GM18519 (cell line): ENCODE results near the gene AGRN.
"Not testable (repeated sequence)": the region's sequence is repeated elsewhere in the genome, so short reads cannot be mapped to it uniquely, and the experiment has no call there.

Experiments
- ATAC-seq: cut with Tn5 transposase; IDR thresholded peaks from one replicate; pipeline ENCODE4 v1.9.1; 2021; ENCODE audit warnings: mild to moderate bottlenecking, moderate library complexity; ENCODE audit not compliant: unreplicated experiment, low FRiP score

AGRN gene

DNA sequence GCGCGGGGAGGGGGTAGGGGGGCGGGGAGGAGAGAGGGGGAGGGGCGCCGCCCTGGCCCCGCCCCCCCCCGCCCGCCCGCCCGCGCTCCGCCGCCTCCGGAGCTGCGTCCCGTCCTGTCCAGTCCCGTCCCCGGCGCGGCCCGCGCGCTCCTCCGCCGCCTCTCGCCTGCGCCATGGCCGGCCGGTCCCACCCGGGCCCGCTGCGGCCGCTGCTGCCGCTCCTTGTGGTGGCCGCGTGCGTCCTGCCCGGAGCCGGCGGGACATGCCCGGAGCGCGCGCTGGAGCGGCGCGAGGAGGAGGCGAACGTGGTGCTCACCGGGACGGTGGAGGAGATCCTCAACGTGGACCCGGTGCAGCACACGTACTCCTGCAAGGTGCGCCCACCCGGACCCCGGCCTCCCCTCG is at the start of gene AGRN:
TSS of gene AGRN (plus strand) at position 121 of the 405 bp plus-strand sequence. CDS start at position 174, 53 bp downstream.
- peak; percentile 19 for ATAC-seq

DNA sequence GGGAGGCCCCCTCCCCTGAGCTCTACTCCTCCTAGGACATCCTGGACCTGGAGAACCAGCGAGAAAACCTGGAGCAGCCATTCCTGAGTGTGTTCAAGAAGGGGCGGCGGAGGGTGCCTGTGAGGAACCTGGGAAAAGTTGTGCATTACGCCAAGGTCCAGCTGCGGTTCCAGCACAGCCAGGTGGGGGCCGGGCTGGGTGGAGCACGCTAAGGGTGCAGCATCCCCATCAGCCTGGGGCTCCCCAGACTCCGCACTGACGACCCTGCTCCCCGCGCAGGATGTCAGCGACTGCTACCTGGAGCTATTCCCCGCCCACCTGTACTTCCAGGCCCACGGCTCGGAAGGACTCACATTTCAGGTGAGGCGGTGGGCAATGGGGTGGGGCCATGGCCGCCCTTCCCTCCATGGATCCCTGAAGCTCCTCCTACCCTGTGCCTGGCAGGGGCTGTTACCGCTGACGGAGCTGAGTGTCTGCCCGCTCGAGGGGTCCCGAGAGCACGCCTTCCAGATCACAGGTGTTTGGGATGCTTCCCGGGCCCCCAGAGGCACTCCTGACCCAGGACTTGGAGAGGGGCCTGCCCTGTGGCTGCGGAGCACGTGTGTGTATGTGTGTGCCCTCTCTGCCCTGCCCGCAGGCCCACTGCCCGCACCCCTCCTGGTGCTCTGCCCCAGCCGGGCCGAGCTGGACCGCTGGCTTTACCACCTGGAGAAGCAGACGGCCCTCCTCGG is 49.5 kb upstream of the AGRN start:
- ATAC-seq, result no peak

DNA sequence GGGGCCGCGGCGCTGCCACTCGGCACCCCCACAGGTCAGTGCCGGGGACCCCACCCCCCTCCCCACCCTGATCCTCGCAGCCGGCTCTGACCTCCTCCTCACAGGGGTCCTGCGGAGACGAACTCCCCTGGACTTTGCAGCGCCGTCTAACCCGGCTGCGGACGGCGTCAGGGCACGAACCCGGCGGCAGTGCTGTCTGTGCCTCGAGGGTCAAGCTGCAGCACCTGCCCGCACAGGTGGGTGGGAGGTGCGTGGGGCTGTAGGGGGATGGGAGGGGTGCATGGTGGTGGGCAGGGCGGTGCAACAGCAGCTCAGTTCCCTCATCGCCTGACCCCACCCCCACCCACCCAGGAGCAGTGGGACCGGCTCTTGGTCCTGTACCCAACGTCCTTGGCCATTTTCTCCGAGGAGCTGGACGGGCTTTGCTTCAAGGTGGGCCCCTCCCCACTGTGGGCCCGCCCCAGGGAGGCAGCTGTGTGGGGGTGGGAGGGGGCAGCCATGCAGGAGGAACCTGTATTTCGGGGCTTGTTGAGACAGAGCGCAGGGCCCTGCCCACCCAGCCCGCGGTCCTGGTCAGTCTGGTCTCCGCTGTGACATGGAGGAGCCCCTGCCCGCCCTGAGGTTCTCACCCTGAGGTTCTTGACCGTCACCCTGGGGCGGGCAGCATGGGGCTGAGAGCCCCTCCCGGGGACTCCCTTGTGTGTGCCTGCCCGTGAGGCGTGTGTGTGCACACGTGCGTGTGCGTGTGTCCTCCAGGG is 48.8 kb upstream of the AGRN start:
- ATAC-seq, result no peak

DNA sequence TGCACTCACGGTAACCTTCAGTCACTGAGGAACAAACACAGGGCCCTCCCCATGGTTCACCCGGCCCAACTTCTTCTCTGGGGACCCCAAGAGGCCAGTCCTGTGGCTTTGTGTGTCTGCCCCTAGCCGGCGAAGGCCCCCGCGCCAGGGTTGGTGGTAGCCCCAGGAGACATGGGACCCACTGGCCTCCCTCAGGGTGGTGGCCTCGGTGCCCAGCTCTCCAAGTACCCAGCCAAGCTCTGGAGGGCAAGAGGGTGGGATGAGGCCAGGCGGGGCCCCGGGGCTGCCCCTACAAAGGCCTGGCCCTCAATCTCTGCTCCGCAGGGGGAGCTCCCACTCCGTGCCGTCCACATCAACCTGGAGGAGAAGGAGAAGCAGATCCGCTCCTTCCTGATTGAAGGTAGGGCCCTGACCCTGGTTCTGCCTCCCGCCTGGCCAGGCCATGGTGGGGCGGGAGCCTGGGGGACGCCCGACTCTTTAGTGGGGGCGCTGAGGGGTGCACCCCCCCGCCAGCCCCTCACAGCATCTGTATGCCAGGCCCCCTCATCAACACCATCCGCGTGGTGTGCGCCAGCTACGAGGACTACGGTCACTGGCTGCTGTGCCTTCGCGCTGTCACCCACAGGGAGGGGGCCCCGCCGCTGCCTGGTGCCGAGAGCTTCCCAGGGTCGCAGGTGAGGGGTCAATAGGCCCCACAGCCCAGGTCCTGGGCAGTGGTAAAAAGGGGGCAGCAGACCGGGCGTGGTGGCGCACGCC is 48.0 kb upstream of the AGRN start:
- no peak for ATAC-seq

DNA sequence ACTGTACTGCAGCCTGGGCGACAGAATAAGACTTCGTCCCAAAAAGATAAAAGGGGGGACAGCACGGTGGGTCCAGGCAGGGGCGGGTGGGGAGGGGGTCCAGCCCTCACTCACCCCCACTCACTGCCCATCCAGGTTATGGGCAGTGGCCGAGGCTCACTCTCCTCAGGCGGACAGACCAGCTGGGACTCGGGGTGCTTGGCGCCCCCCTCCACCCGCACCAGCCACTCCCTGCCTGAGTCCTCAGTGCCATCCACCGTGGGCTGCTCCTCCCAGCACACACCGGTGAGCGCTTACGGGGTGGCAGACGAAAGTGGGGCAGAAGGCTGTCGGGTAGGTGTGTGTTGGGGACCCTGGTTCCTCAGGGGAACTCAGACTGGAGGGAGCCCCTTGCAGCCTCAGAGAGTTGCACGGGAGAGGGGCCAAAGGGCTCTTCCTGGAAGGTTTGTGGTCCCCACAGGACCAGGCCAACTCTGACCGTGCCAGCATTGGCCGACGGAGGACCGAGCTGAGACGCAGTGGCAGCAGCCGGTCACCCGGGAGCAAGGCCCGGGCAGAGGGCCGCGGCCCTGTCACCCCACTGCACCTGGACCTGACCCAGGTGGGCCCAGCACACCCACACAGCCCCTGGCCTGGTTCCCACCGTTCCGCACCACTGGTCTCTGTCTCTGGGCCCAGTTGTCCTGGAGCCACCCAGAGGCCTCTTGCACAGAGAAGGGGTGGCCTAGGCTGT is 47.0 kb upstream of the AGRN start:
- no peak for ATAC-seq

DNA sequence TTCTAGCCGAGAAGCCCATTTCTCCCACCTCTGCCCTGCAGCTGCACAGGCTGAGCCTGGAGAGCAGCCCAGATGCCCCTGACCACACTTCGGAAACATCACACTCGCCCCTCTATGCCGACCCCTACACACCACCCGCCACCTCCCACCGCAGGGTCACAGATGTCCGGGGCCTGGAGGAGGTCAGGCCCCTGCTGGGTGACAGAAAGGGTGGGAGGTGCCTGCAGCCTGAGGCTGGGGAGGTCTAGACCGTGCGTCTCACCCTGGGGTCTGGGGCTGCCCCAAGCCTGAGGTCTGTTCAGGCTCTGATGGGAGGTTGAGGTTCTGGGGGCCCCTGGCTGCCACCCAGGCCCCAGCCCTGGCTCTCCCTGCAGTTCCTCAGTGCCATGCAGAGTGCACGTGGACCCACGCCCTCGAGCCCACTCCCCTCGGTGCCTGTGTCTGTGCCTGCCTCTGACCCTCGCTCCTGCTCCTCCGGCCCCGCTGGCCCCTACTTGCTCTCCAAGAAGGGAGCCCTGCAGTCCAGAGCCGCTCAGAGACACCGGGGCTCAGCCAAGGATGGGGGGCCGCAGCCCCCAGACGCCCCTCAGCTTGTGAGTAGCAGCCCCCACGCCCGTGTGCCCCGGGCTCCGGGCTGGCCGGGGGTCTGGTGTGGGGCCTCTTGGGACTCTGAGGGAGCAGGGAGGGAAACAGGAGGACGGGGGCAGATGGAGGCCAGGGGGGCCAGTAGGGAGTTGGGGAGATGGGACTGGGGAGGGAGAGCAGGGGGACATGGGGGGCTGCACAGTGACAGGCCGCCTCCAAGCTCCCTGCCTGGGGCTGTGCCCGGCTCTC is 46.2 kb upstream of the AGRN start:
- ATAC-seq, result no peak

DNA sequence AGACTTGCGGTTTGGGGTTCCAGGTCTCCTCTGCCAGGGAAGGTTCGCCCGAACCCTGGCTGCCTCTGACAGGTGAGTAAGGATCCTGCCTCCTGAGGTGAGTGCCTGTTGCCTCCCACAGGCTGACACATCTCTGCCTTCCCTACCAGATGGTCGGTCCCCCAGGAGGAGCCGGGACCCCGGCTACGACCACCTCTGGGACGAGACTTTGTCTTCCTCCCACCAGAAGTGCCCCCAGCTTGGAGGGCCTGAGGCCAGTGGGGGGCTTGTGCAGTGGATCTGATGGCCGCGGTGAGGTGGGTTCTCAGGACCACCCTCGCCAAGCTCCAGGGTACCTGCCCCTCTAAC is 45.7 kb upstream of the AGRN start:
- no peak for ATAC-seq

DNA sequence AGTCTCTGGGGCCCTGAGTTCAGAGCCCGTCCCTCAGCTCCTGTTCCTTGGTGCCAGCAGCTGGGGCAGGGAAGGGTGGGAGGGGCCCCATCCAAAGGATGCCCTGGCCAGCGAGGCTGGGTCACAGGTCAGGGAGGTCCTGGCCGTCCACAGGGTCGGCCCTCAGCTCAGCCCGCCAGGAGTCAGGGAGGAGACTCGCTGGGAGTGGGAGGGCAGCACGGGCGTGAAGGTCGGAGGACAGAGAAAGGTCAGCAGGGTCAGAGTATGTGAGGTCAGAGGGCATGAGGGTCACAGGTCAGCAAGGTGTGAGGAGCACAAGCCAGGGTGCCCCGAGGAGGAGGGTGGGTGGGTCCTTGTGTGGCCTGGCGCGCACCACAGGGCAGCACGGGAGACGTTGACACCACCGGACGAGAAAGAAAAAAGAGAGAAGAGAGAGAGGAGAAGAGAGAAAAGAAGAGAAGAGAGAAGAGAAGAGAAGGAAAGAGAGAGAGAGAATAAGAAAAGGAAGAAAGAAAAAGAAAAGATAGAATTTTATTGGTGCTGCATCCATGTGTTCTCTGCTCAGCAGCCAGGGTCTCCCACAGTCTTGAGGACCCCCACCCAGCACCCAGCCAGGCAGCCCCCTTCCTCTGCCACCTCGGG is 45.1 kb upstream of the AGRN start:
- ATAC-seq, result no peak

DNA sequence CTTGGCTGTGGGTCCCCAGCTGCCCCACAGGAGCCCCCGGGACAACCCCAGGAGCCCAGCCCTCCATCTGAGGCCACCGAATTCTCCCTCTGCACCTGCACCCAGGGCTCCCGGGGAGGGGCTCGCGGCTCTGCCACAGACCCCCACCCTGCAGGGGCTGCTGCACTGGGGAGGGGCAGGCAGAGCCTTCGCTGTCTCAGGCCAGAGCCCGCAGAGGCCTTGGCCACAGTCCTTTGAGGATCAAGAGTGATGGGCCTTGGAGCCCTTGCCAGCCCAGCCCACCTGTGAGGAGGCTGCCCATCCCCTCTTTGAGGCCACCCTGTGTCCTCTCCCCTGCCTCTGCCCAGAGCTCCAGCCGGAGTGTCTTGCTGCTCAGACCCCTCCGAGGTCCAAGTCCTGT is 44.6 kb upstream of the AGRN start:
- ATAC-seq, result no peak

DNA sequence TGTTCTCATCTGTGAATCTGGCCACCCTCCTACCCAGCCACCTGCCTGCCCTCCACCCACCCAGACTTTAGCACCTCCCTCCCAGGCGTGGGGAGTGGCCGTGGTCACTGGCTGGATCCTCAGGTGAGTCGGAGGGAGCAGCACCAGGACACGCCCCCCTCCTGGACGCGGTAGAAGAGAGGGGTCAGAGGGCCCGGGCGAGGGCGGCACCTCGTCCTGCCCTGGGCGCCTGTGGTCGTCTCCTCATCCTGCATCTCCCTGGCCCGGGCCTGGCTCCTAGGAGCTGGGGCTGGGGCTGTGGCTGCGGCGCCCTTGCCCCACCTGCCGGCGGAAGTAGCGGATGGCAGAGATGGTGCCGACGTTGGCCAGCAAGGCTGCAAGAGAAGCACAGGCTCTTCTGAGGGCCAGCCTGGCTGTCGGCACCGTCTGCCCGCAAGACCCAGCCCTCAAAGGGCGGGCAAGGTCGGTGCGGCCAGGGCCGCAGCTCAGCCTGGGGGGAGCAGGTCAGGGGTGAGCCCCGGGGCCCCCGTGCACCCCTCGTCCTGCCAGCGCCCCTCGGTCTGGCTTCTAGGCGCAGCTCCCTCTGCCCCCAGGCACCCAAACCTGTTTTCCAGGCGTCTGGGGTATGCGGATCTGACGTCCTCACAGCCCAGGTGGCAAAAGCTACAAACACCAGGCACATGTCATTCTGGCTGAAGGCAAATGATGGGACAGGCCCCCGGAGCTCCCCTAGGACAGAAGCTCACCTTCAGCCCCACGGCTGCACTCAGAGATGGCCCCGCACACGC is 43.8 kb upstream of the AGRN start:
- ATAC-seq, result no peak

DNA sequence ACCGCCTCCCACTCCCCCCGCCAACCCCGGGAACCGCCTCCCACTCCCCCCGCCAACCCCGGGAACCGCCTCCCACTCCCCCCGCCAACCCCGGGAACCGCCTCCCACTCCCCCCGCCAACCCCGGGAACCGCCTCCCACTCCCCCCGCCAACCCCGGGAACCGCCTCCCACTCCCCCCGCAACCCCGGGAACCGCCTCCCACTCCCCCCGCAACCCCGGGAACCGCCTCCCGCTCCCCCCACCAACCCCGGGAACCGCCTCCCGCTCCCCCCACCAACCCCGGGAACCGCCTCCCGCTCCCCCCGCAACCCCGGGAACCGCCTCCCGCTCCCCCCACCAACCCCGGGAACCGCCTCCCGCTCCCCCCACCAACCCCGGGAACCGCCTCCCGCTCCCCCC is 43.1 kb upstream of the AGRN start:
- not testable (repeated sequence) for ATAC-seq

DNA sequence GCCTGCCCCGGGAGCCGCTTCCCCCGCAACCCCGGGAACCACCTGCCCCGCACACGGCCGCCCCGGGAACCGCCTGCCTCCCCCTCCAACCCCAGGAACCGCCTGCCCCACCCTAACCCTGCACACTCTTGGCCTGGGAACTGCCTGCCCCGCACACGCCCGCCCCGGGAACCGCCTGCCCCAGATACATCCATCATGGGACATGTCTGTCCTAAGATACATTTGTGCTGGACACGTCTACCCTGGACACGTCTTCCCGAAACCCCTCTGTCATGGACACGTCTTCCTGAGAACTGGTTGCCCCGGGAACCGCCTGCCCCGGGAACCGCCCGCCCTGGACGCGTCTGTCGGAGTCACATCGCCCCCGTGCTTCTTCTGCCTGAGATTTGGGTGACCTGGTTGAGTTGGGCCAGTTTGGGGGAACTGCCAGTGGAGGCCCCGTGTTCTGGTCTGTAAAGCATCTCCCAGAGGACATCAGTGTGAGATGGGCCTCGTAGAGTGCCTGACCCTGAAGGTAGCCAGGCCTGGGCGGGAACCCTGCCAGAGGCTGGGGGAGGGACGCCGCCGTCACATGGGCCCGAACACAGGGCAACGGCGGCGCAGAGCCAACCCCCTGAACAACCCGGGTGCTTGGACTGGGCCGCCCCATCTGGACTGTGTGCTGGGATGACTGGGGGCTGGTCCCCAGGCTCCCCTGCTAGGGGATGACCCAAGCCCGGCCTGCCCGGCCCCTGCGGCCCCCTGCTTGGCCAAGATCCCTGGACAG is 41.7 kb upstream of the AGRN start:
- no peak for ATAC-seq

DNA sequence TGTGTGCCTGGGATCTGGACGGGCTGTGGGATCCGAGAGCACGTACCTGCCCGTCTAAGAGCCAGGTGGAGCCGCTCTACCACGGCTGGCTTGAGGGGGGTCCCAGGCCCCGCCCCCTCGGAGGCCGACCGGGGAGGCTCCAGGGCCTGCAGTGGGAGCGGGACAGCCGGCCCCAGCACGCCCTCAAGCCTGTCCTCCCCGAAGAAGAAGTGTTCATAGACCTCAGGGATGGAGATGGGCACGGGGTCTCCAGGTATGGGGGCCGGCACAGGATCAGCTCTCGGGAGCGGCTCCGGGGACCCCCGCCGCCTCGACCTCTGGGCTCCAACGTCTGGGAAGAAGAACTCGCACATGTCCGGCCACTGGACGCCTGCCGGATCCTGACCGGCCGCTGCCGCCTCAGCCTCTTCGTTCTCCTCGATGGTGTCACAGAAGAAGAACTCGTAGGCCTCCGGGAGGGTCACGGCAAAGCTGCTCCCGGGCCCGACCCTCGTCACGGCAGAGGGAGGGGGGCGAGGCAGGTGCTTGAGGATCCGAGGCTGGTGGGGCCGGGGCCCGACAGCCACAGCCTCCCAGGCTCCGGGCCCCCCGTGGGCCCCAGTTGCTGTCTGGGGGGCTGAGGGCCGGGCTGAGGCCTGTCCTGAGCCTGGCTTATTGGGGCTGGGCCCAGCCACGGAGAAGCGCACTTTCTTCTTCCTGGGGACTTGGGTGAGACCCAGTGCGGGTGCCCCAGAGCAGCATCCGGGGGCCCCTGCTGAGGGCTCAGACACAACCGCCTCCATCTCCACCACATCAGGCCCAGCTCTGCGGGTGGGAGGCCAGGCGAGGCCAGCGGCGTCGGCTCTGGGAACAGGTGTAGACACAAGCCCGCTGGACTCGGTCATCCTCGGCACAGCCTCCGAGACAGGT is 40.8 kb upstream of the AGRN start:
- no peak for ATAC-seq

DNA sequence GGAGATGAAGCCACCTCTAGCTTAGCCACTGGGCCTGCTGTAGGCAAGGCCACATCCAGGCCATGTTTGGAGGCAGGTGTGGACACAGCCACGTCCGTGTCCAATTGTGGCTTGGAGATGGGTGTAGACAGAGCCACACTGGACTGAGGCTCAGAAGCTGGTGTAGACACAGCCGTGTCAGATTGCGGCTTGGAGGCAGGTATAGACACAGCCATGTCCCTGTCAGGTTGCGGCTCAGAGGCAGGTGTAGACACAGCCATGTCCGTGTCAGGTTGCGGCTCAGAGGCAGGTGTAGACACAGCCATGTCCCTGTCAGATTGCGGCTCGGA is 40.2 kb upstream of the AGRN start:
- ATAC-seq, result no peak

DNA sequence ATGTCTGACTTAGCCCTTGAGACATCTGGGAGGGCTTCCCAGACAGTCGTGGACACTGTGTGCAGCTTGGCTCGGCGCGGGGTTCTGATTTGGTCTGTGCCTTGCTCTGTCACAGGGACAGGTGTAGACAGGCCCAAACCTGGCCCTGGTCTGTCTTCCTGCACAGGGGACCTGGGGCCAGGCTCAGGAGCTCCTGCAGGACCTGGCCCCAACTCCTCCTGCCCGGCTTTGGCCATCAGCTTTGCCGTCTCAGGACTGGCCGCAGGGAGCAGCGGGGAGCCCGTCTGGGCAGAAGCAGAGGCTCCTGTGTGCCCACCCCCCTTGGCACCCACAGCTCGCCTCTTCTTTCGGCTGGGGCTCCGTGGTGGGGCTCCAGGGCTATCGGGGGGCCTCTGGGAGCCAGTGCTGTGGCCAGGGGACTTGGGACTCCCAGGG is 39.8 kb upstream of the AGRN start:
- ATAC-seq, result no peak

DNA sequence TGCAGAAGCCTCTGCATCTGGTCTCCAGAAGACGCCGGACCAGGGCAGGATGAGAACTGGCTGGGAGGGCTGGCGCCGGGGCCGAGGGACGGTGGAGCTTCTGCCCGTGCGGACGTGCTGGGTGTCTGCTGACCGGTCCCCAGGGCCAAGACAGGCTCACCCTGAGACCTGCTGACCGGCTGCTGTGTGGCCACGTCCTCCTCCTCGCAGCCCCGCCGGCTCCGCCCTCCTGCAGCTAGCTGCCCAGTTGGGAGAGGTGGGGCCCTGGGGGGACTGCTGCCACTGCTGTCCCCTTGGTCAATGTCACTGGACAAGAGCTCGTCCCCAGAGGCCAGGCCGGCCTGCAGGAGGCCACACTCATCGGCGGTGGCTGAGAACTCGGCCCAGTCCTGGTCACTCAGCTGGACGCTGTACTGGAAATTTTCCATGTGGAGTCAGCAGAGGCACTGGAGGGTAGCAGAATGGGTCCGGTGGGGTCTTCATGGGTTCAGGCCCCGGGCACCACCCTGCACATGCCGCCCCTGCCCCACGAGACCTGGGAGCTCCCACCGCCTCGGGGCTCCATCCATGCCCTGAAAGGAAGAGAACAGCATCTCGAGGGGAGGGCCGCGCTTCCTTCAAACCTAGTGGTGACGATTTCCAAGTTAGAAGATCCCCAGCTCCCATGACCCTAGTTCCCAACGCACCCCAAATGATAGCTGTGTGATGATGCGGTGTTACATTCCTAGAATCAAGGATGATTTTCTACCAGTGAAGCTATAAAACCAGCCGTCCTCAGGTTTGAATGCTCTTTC is 39.1 kb upstream of the AGRN start:
- no peak for ATAC-seq
